NT2/D1 (cell line): ENCODE measurements around the gene ZNF8.

Experiments
- YY1 ChIP-seq: IDR thresholded peaks from 2 replicates; pipeline ENCODE4 v1.6.1; 2011; ENCODE audit not compliant: insufficient read length, insufficient read depth
- ZNF274 ChIP-seq: IDR thresholded peaks from 2 replicates; pipeline ENCODE4 v1.6.1; 2011; ENCODE audit warnings: mild to moderate bottlenecking, low read depth, low read length

DNA sequence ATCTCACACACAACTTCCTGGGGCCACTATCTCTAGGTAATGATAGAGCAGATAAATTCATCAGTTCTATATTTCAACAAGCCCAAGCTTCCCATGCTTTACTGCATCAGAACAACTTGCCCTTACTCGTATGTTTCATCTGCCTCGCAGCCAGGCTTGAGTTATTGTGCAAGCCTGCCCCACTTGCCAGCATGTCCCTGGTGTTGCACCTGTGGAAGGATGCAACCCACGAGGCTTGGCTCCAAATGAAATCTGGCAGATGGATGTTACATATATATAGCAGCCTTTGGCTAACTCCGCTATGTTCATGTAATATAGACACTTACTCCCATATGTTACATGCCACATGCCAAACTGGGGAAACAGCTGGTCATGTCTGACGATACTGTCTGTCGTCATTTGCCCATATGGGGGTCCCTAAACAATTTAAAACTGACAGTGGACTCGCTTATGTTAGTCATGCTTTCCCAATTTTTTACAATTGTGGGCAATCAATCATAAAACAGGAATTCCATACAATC lies 32.6 kb downstream of the ZNF8 start:
- TF ChIP-seq YY1 = no peak
- no peak for TF ChIP-seq ZNF274
